H1 (cell line): Measurements from ENCODE around the gene HNRNPAB. TPM values are rescaled to one million over a fixed set of nuclear protein-coding genes. Genes with fewer than 3 reads are reported as not detected.

ENCODE experiments used
- CTCF ChIA-PET: fragments of 300-600 bp; sonication (Branson Sonifier 250); formaldehyde crosslinking; loops from one replicate; lab custom pipeline; 2021; ENCODE audit not compliant: partially characterized antibody; lab: Charles Lee
- POLR2A ChIA-PET: fragments of 300-600 bp; sonication (Branson Sonifier 250); formaldehyde crosslinking; loops from one replicate; lab custom pipeline; 2021; ENCODE audit warnings: inconsistent platforms; ENCODE audit not compliant: partially characterized antibody; lab: Charles Lee
- DNase-seq, 2 experiments: peaks; one replicate each; pipeline versions ENCODE4 v3.0.0 to v3.0.0-alpha.2; 2010 to 2022; ENCODE audit warnings: low spot score in 2 of 2, low read depth in 1 of 2, mixed read lengths in 1 of 2
- FAIRE-seq: peaks from 2 replicates; lab custom pipeline; 2011; peaks lifted over from hg19 to GRCh38; lab: Jason Lieb, UNC
- H2AFZ ChIP-seq: 2 replicates; pipeline ENCODE4 v1.8.1; 2012; ENCODE audit warnings: low read length, inconsistent platforms
- H2AK5ac ChIP-seq: 2 replicates; pipeline ENCODE4 v1.6.1; 2013; ENCODE audit warnings: low read depth, low read length
- H2BK120ac ChIP-seq: replicated peaks from 2 replicates; pipeline ENCODE3; 2013; ENCODE audit warnings: low read depth, low read length, inconsistent platforms
- H2BK12ac ChIP-seq: 2 replicates; pipeline ENCODE4 v1.6.1; 2013; ENCODE audit warnings: low read depth, low read length
- H2BK15ac ChIP-seq: 2 replicates; pipeline ENCODE4 v1.6.1; 2013; ENCODE audit warnings: low read length
- H2BK20ac ChIP-seq: 2 replicates; pipeline ENCODE4 v1.6.1; 2013; ENCODE audit warnings: low read length
- H2BK5ac ChIP-seq: 2 replicates; pipeline ENCODE4 v1.6.1; 2013; ENCODE audit warnings: low read depth, low read length
- H3K14ac ChIP-seq: 2 replicates; pipeline ENCODE4 v1.6.1; 2013; ENCODE audit warnings: inconsistent platforms; ENCODE audit not compliant: insufficient read length
- H3K18ac ChIP-seq: 2 replicates; pipeline ENCODE4 v1.6.1; 2013; ENCODE audit warnings: low read length; ENCODE audit errors: extremely low read depth
- H3K23ac ChIP-seq: 2 replicates; pipeline ENCODE4 v1.6.1; 2013; ENCODE audit warnings: inconsistent platforms; ENCODE audit not compliant: insufficient read length
- H3K23me2 ChIP-seq: 2 replicates; pipeline ENCODE4 v1.6.1; 2013; ENCODE audit warnings: low read depth, low read length
- H3K27ac ChIP-seq: 2 replicates; pipeline ENCODE4 v1.6.1; 2011; ENCODE audit warnings: low read depth, low read length, inconsistent platforms
- H3K27me3 ChIP-seq, 4 experiments: replicated peaks in 1 of 4; 1 replicate in 1 of 4; 2 replicates in 3 of 4; pipeline versions ENCODE4 v1.6.1 to v1.8.1; 2011 to 2013; ENCODE audit warnings: low read length in 3 of 4, mild to moderate bottlenecking in 3 of 4, inconsistent platforms in 2 of 4, mixed read lengths in 2 of 4, moderate library complexity in 1 of 4; ENCODE audit not compliant: control insufficient read depth in 3 of 4, insufficient read depth in 3 of 4; ENCODE audit errors: extremely low read depth in 1 of 4
- H3K36me3 ChIP-seq, 4 experiments: 2 replicates each; pipeline versions ENCODE4 v1.6.1 to v1.8.1; 2011 to 2013; ENCODE audit warnings: mild to moderate bottlenecking in 4 of 4, low read length in 3 of 4, moderate library complexity in 2 of 4, control low read depth in 1 of 4, inconsistent platforms in 1 of 4; ENCODE audit not compliant: insufficient read depth in 4 of 4, control insufficient read depth in 2 of 4
- H3K4ac ChIP-seq: replicated peaks from 2 replicates; pipeline ENCODE3; 2013; ENCODE audit warnings: low read length, low read depth, mixed read lengths, inconsistent platforms; ENCODE audit not compliant: insufficient read length
- H3K4me1 ChIP-seq, 4 experiments: replicated peaks in 1 of 4; 1 replicate in 1 of 4; 2 replicates in 3 of 4; pipeline versions ENCODE4 v1.6.1 to v1.8.1; 2011 to 2013; ENCODE audit warnings: low read length in 3 of 4, inconsistent platforms in 2 of 4, mixed read lengths in 1 of 4; ENCODE audit not compliant: insufficient read depth in 4 of 4, control insufficient read depth in 3 of 4
- H3K4me2 ChIP-seq, 2 experiments: 2 replicates each; pipeline versions ENCODE4 v1.6.1 to v1.8.1; 2011 to 2013; ENCODE audit warnings: low read depth in 2 of 2, low read length in 2 of 2, control low read depth in 1 of 2, inconsistent platforms in 1 of 2, mild to moderate bottlenecking in 1 of 2; ENCODE audit not compliant: insufficient read depth in 1 of 2
- H3K4me3 ChIP-seq, 4 experiments: fragments of 200-600, 300-600 bp in 1 of 4; sonication (generic), shearing (Covaris generic), sonication (Bioruptor Twin) in 1 of 4; 2 replicates each; pipeline versions ENCODE4 v1.5.1 to v1.8.1; 2011 to 2016; ENCODE audit warnings: low read length in 4 of 4, low read depth in 3 of 4, control low read depth in 2 of 4, inconsistent platforms in 2 of 4, mild to moderate bottlenecking in 2 of 4, mixed read lengths in 1 of 4, moderate library complexity in 1 of 4; ENCODE audit not compliant: insufficient read depth in 2 of 4; ENCODE audit errors: extremely low read depth in 1 of 4
- H3K56ac ChIP-seq: replicated peaks from 2 replicates; pipeline ENCODE3; 2013; ENCODE audit warnings: low read depth, mild to moderate bottlenecking, mixed read lengths, low read length, inconsistent platforms; ENCODE audit not compliant: insufficient read length
- H3K79me1 ChIP-seq: 2 replicates; pipeline ENCODE4 v1.6.1; 2013; ENCODE audit warnings: low read depth, low read length, control low read depth
- H3K79me2 ChIP-seq, 2 experiments: 2 replicates each; pipeline versions ENCODE4 v1.6.1 to v1.8.1; 2012 to 2013; ENCODE audit warnings: low read length in 2 of 2, mild to moderate bottlenecking in 2 of 2, inconsistent platforms in 1 of 2; ENCODE audit not compliant: insufficient read depth in 2 of 2, control insufficient read depth in 1 of 2
- H3K9ac ChIP-seq, 4 experiments: replicated peaks in 1 of 4; 1 replicate in 1 of 4; 2 replicates in 3 of 4; pipeline versions ENCODE4 v1.6.1 to v1.8.1; 2011 to 2013; ENCODE audit warnings: low read depth in 3 of 4, low read length in 3 of 4, control low read depth in 2 of 4, mild to moderate bottlenecking in 2 of 4, moderate library complexity in 2 of 4, inconsistent platforms in 1 of 4; ENCODE audit errors: extremely low read depth in 1 of 4
- H3K9me3 ChIP-seq, 2 experiments: 2 replicates each; pipeline versions ENCODE4 v1.6.1 to v1.8.1; 2012 to 2013; ENCODE audit warnings: mild to moderate bottlenecking in 2 of 2, moderate library complexity in 2 of 2, control low read depth in 1 of 2, inconsistent platforms in 1 of 2, low read depth in 1 of 2, low read length in 1 of 2, mixed read lengths in 1 of 2; ENCODE audit not compliant: insufficient read depth in 2 of 2
- H4K20me1 ChIP-seq, 2 experiments: replicated peaks in 1 of 2; 2 replicates each; pipeline versions ENCODE3 to v1.8.1; 2011 to 2013; ENCODE audit warnings: inconsistent platforms in 2 of 2, low read length in 2 of 2, mild to moderate bottlenecking in 1 of 2; ENCODE audit not compliant: insufficient read depth in 2 of 2, control insufficient read depth in 1 of 2
- H4K5ac ChIP-seq: 2 replicates; pipeline ENCODE4 v1.6.1; 2013; ENCODE audit warnings: low read length, low read depth, mixed read lengths, inconsistent platforms; ENCODE audit not compliant: insufficient read length
- H4K8ac ChIP-seq: 2 replicates; pipeline ENCODE4 v1.8.0; 2013; ENCODE audit warnings: mild to moderate bottlenecking, moderate library complexity, low read length, inconsistent platforms; ENCODE audit not compliant: insufficient read depth; ENCODE audit errors: extremely low read depth
- H4K91ac ChIP-seq: replicated peaks from 2 replicates; pipeline ENCODE3; 2013; ENCODE audit warnings: low read length, mixed read lengths, inconsistent platforms; ENCODE audit not compliant: insufficient read length
- CREB1 ChIP-seq: IDR thresholded peaks from 2 replicates; pipeline ENCODE4 v1.6.1; 2012; ENCODE audit warnings: inconsistent platforms
- EZH2 ChIP-seq: fragments of 200-600 bp; sonication (generic); IDR thresholded peaks from 2 replicates; pipeline ENCODE4 v1.7.1; 2012; ENCODE audit warnings: low read depth, mild to moderate bottlenecking, moderate library complexity, low read length, inconsistent platforms; ENCODE audit not compliant: severe bottlenecking
- POLR2A ChIP-seq, 2 experiments: IDR thresholded peaks; 1 replicate in 1 of 2; 2 replicates in 1 of 2; pipeline ENCODE4 v1.6.1; 2011; ENCODE audit warnings: low read depth in 2 of 2, low read length in 2 of 2, mild to moderate bottlenecking in 2 of 2; ENCODE audit errors: control extremely low read depth in 1 of 2
- RFX5 ChIP-seq: IDR thresholded peaks from 2 replicates; pipeline ENCODE4 v1.6.1; 2011; ENCODE audit warnings: low read depth, low read length, improper control_type of control experiment, borderline replicate concordance
- SIRT6 ChIP-seq: IDR thresholded peaks from one replicate; pipeline ENCODE4 v1.7.1; 2012; ENCODE audit warnings: low read length, inconsistent platforms
- SP2 ChIP-seq: IDR thresholded peaks from 2 replicates; pipeline ENCODE4 v1.6.1; 2012; ENCODE audit warnings: mild to moderate bottlenecking, low read length, inconsistent platforms
- YY1 ChIP-seq: IDR thresholded peaks from 2 replicates; pipeline ENCODE4 v1.6.1; 2011; ENCODE audit warnings: low read depth, mild to moderate bottlenecking, low read length
- WGBS, 2 experiments: shearing (Covaris generic) in 1 of 2; methylation state at CpG; one replicate each; pipeline versions ENCODE4 v1.1.6 to v1.1.7; 2013 to 2015; ENCODE audit warnings: low lambda C conversion rate in 2 of 2, mixed read lengths in 2 of 2, inconsistent platforms in 1 of 2, low coverage in 1 of 2, missing lambda C conversion rate in 1 of 2; ENCODE audit not compliant: insufficient replicate concordance in 2 of 2, insufficient coverage in 1 of 2, insufficient read length in 1 of 2; ENCODE audit errors: extremely low coverage in 1 of 2, missing lambda C conversion rate in 1 of 2; 5-methylcytosine and 5-hydroxymethylcytosine counted together
- polyA plus RNA-seq, 7 experiments: library from polyadenylated mRNA; depleted of rRNA in 3 of 7; stranded (reverse) in 5 of 7; unstranded in 2 of 7; fragments of >200 nt in 5 of 7; fragments of 200-250 nt in 2 of 7; gene quantifications; 1 replicate in 5 of 7; 2 replicates in 1 of 7; 4 replicates in 1 of 7; pipeline versions ENCODE4 v1.2.1 to v1.2.3, GENCODE V29; 2011 to 2013; ENCODE audit warnings: missing spikeins in 2 of 7, mixed read lengths in 2 of 7
- total RNA-seq: library from RNA; stranded (reverse); fragmentation: NEBNext Ultra II Directional; extraction: Animal tissue kit (Norgen Biotek cat#: 25700); gene quantifications from 2 replicates; pipeline ENCODE4 v1.2.1, GENCODE V29; 2021

The HNRNPAB gene
- total and polyA plus RNA-seq, 2 of the 8 experiments (the other 6 are each of a cell fraction or from before 2014, with no cell fraction given): 373 to 563 TPM

- FAIRE-seq: no peak
- no peaks in the 10 kb centered on the region for H3K79me2 ChIP-seq
- POLR2A ChIA-PET: interaction anchor here (0.7 kb wide), 1 partner anchor 422 kb away, joined by 3 read pairs; no protein-coding TSS in a partner anchor
- H4K20me1 ChIP-seq: peaks cover 0 to 2% of the 10 kb centered on the region in 2 experiments
- H3K79me1 ChIP-seq: no peaks in the 10 kb centered on the region
- H4K91ac ChIP-seq: no peak overlapping the region
- no peak overlapping the region for H3K4me2 ChIP-seq
- H3K14ac ChIP-seq: no peak overlapping the region
- DNase-seq: no peak
- no peak overlapping the region for H3K23ac ChIP-seq
- no peak overlapping the region for H4K5ac ChIP-seq
- 96% methylated on average over 6 of the region's 6 CpGs; no CpG with 5 or more reads in 1 of the 2 experiments for WGBS, 2 experiments
- H2AK5ac ChIP-seq: no peak overlapping the region
- no peak overlapping the region for H2AFZ ChIP-seq
- H3K56ac ChIP-seq: no peak overlapping the region
- no peak overlapping the region for H3K27ac ChIP-seq
- no peak overlapping the region for H2BK12ac ChIP-seq
- H3K18ac ChIP-seq: no peak overlapping the region
- no peak overlapping the region for H2BK15ac ChIP-seq
- H3K4me3 ChIP-seq: no peak overlapping the region
- no peak overlapping the region for H4K8ac ChIP-seq
- TF ChIP-seq SIRT6 (no peak), RFX5 (no peak), POLR2A (IDR thresholded peaks at IDR 0.05; ENCODE audit: control extremely low read depth in 1 of 2, low read depth in 2 of 2, low read length in 2 of 2) (no peak), SP2 (no peak), CREB1 (no peak), EZH2 (no peak), YY1 (no peak)
- TF ChIP-seq, all 59 proteins: peak for 0
- Histone ChIP-seq H3K9me3 (no peaks in the 10 kb centered on the region), H3K23me2 (peaks cover 3% of the 10 kb centered on the region; the same call in 1 of the 2 replicates), H2BK5ac (no peak overlapping the region), H3K4me1 (peaks cover 0 to 5% (median under 1%) of the 10 kb centered on the region in 4 experiments; a peak in 4 of 7 replicates), H3K9ac (no peak overlapping the region), H2BK20ac (no peak overlapping the region), H2BK120ac (no peak overlapping the region), H3K36me3 (no peaks in the 10 kb centered on the region), H3K4ac (no peak overlapping the region), H3K27me3 (no peaks in the 10 kb centered on the region; a peak in 2 of 7 replicates)
- CTCF ChIA-PET: interaction anchor here (1.0 to 4.7 kb wide), 4 partner anchors 16 to 341 kb away, joined by 3 to 20 read pairs (median 5); no protein-coding TSS in a partner anchor
Observed at GRCh38 chr5:178250263-178250662, 45.9 kb downstream of the HNRNPAB start.
